ENCODE results near the gene FLACC1.

GRCh38 chr2:201276511-201276910 lies 80.6 kb downstream of the FLACC1 start:
- TF ChIP-seq CTCF (conservative IDR thresholded peaks at IDR 0.05; ENCODE audit: low read depth in 2 of 2) (no peak), EZH2 (IDR thresholded peaks at IDR 0.05; ENCODE audit: low read depth, unreplicated experiment) (no peak), JUNB (IDR thresholded peaks at IDR 0.05; ENCODE audit: unreplicated experiment) (no peak), REST (IDR thresholded peaks at IDR 0.05; ENCODE audit: unreplicated experiment) (no peak), CREB1 (CRISPR knock-in tag; IDR thresholded peaks at IDR 0.05; ENCODE audit: low read depth) (no peak), POLR2AphosphoS5 (IDR thresholded peaks at IDR 0.05; ENCODE audit: low read depth) (no peak), EZH2phosphoT487 (IDR thresholded peaks at IDR 0.05; ENCODE audit: unreplicated experiment) (no peak), STAT1 (IDR thresholded peaks at IDR 0.05; ENCODE audit: unreplicated experiment) (no peak)
